Stimulated activated CD4-positive, alpha-beta T cell treated with anti-CD3 and anti-CD28 coated beads, TNF-alpha, amount 100 ng/mL, for 1 hour (primary cell): ENCODE results near the gene CSHL1.
A peak's percentile ranks its signal among the peaks of the same experiment; 100 is the strongest.
"Not testable (repeated sequence)": the region's sequence is repeated elsewhere in the genome, so short reads cannot be mapped to it uniquely, and the experiment has no call there.

Experiments
- DNase-seq, 3 donors: peaks; one replicate each; pipeline ENCODE4 v3.0.0-alpha.2; 2020; ENCODE audit warnings: low read depth in 3 of 3, low spot score in 1 of 3

CSHL1 gene

GRCh38 chr17:63940584-63940983, 29.5 kb upstream of the CSHL1 start:
- no peak for DNase-seq

GRCh38 chr17:63939884-63940283, 28.8 kb upstream of the CSHL1 start:
- DNase-seq = no peak

- no peak for DNase-seq
Measured at GRCh38 chr17:63939401-63939800, 28.3 kb upstream of the CSHL1 start.

- no peak for DNase-seq
Measured at GRCh38 chr17:63937920-63938319, 26.9 kb upstream of the CSHL1 start.

- DNase-seq = no peak
Measured at GRCh38 chr17:63937319-63937718, 26.3 kb upstream of the CSHL1 start.

GRCh38 chr17:63934183-63935112, 23.4 kb upstream of the CSHL1 start:
- DNase-seq = no peak

- DNase-seq = no peak
Measured at GRCh38 chr17:63933598-63933997, 22.5 kb upstream of the CSHL1 start.

- DNase-seq = no peak
Measured at GRCh38 chr17:63932721-63933120, 21.7 kb upstream of the CSHL1 start.

- peak in 1 of 3 donors; percentile 27 for DNase-seq
Measured at GRCh38 chr17:63931981-63932561, 21.0 kb upstream of the CSHL1 start, which contains the start of gene CD79B. Gene CD79B (minus strand): TSS chr17:63932331. CDS start chr17:63932261, 70 bp downstream.

GRCh38 chr17:63930951-63931575, 20.0 kb upstream of the CSHL1 start:
- peak; percentile 28 to 35 (median 29) for DNase-seq

- DNase-seq = no peak
Measured at GRCh38 chr17:63929860-63930766, 19.1 kb upstream of the CSHL1 start.

GRCh38 chr17:63928966-63929695, 18.1 kb upstream of the CSHL1 start:
- DNase-seq = no peak

GRCh38 chr17:63928172-63928666, 17.2 kb upstream of the CSHL1 start:
- no peak for DNase-seq

GRCh38 chr17:63927464-63928171, 16.6 kb upstream of the CSHL1 start:
- DNase-seq = no peak

GRCh38 chr17:63926164-63926563, 15.1 kb upstream of the CSHL1 start:
- DNase-seq = no peak

- no peak for DNase-seq
Measured at GRCh38 chr17:63925615-63926014, 14.6 kb upstream of the CSHL1 start.

GRCh38 chr17:63922402-63922801, 11.3 kb upstream of the CSHL1 start:
- not testable (repeated sequence) for DNase-seq

- DNase-seq = not testable (repeated sequence)
Measured at GRCh38 chr17:63920779-63921178, 9.7 kb upstream of the CSHL1 start.

GRCh38 chr17:63920050-63920449, 9.0 kb upstream of the CSHL1 start:
- not testable (repeated sequence) for DNase-seq
